ENCODE data around the gene FANK1.
"Not testable (repeated sequence)": the region's sequence is repeated elsewhere in the genome, so short reads cannot be mapped to it uniquely, and the experiment has no call there.

The FANK1 gene

DNA sequence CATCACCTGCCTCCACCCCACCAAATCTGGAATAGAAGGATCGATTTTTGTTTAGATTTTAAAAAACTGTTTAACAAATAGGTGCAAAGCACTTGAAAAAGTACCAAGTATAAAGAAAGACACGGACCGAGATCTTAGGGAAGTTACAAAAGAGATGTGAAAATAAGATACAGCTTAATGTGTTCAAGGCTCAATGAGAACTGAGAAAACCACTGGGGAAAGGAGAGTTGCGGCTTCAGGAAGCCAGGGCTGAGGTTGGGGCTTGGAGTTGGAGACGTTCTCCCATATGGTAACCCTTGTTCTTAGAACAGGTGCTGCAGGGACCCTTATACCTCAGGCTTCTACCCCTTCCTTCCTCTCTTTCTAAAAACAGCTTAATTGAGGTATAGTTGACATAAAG lies 140.2 kb downstream of the FANK1 start:
- DNase-seq = no peak

DNA sequence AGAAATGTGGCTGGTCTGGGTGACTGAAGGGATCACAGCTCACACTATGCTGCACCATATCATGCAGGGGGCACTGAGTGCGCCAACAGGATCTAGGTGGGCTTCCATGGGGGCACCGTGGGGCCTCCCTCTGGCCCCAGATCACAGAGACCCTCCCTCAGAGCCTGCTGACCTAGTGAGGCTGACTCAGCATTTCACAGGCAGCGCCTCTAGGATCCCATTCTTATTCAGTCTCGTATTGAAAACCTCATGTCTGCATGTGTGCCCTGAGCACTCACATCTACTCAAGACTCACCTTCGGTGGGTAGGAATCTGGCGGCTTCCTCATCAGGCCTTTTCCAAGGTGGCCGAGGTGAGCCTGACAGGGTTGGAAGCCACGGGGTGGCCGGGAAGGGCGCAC lies 141.6 kb downstream of the FANK1 start:
- no peak for DNase-seq

DNA sequence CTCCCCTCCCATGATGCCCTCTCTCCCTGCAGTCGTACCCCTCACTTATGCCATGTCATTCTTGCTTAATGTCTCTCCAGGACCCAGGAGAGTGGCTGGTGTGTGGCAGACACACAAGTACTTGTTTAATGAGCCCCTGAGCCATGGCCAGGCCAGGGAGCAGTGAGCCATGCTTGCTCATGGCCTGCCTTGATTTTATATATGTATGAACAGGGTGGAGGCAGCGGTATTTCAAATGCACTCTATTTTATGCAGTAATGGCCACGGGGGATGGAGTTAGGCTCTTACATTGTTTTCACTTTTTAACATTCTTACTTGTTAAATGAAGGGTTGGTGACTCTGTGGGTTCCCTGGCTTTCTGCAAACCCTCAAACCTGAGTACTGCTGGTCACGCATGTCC lies 144.8 kb downstream of the FANK1 start:
- peak; percentile 32 for DNase-seq

DNA sequence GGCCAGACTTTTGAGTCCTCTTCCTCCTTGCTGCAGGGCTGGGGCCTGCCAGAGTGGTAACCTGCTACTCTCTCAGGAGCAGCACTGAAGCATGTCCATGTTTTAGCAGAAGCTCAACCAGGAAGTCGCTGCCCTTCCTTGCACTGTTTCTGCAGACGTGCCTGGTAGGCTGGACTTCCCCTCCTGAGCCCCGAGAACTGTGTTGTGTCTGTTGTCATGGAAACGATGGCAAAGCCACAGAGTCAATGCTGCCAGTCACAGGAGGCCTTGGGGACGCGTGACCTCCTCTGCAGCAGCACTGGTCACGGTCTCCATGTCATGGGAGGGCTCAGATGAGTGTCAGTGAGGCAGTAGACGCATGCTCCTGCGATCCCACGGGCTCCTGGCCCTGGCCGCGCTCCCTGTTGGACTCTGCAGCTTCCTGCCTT lies 145.5 kb downstream of the FANK1 start:
- DNase-seq = peak; percentile 99

DNA sequence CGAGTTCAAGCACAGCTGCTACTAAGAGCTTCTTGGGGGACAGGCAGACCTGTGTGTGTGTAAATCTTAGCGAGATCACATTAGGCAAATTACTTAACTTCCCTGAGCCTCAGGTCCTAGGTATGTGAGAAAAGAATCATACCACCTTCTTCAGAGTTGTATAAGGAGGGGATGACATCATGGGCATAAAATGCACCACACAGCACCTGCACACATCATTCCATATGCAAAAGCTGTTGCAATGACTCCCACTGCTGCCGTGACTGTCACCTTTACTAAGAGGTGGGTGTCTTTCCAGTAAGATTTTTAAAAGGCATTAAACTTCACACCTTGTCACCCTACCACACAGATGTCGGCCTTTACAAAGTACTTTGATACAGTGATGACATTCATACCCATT lies 146.0 kb downstream of the FANK1 start:
- peak; percentile 73 for DNase-seq

DNA sequence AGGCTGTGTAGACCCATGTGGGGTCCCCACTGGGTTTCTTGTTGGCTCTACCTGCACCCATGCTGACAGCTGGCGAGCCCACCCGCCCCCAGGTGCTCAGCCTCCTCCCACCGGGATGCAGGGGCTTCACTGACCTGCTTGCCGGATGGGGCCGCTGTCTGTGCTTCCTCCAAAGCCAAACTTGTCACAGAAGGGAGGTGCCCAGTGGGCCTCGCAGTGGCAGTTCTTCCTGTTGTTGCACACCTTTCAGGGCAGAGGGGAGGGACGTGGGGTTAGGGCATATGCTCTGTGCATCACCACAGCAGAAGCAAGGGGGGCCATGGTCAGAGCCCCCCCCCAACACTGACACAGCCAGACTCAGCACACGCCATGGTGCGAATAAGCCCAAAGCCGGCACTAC lies 146.5 kb downstream of the FANK1 start:
- no peak for DNase-seq

DNA sequence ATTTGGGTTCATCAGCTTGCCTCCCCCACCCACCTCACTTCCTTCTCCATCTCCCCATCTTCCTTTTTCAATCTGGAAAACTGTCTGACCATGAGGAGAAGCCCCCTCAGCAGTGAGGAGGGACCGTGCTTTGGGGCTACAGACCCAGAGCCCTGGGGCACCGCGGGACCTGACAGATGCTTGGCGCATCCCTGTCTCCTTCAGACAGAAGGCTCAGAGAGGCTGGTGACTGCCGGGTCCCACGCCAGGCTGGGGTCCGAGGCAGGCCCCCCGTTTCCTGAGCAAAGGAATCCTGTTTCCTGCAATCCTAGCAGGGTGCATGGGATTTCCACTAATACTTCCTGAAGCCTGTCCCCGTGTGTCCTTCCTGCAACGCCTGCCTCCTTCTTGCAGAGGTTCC lies 147.0 kb downstream of the FANK1 start:
- no peak for DNase-seq

DNA sequence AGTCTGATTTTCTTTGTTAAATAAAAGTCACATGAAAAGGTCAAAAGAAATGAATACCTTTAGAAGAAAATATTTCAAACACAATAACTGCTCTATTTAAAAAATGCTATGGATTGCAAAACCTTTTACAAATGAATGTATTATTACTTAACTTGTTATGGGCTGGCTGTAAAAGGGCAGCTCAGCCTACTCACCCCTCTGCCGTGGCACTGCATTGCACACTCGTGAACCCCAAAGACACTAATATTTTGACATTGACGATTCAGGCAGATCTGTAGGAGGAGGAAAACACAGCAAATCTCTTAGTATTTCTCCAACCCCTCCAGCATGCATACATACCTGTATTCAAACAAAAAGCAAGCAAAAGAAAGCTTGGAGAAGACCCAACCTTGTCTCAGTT lies 149.5 kb downstream of the FANK1 start:
- no peak for DNase-seq

DNA sequence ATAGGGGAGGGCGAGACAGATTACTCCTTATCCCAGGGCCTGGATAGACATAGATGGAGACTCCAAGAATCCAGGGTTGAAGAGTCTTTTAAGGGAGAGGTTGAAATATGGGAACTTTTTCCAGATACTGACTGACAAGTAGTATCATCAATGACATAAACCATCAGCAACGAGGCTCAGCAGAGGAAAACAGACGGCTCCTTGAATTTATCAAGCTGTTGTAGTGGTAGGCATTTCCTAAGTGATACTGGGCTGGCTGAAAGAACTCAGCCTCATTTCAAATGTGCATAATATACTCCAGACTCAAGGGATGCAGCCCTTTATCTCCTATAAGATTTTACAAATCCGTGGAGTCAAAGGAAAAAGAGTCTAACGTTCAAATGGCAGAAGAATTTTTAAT lies 150.5 kb downstream of the FANK1 start:
- no peak for DNase-seq

DNA sequence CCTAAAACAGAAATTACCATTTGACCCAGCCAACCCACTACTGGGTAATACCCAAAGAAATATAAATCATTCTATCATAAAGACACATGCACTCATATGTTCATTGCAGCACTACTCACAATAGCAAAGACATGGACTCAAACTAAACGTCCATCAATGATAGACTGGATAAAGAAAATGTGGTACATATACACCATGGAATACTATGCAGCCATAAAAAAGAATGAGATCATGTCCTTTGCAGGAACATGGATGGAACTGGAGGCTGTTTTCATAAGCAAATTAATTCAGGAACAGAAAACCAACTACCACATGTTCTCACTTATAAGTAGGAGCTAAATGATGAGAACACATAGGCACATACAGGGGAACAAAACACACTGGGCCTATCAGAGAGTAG lies 151.4 kb downstream of the FANK1 start:
- not testable (repeated sequence) for DNase-seq

DNA sequence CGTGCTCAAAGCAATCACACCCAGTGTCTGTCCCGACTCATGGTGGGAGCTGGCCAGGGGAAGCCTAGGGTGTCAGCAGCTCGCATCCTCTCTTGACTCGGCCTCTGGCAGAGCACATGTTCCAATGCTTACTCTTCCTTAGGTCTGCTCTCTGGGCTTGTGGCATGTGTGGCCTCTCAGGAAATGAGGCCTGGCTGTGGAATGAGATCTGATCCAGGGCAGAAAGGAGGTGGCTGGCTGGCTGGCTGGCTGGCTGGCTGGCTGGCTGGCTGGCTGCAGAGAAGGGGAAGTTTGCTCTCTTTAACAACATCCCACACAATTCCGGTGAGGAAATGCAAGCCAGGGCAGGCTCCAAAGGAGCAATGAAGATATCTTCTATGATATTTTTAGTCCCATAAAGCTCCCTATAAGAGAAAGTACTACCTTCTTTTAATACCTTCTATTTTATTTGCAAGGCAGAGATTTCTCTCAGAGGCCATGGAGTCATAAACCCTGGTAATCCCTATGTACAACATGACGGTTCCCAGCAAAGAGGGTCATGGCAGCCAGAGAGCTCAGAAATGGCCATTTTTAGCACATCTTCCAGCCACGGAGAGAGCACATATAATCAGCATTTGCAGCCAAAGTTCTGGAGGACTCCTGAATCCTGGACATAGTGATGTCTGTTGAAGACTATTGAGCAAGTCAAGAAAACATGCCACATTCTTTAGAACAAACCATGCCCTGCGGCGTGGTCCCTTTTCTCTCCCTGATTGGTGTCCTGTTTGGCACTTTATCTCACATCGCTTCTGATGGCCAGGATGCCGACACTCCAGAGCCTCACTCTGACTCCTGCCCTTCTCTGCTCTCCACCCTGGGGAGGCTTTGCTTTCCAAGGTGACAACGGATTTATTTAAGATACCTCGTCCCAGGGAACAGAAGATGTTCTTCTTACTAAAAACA lies 153.7 kb downstream of the FANK1 start:
- DNase-seq = no peak

DNA sequence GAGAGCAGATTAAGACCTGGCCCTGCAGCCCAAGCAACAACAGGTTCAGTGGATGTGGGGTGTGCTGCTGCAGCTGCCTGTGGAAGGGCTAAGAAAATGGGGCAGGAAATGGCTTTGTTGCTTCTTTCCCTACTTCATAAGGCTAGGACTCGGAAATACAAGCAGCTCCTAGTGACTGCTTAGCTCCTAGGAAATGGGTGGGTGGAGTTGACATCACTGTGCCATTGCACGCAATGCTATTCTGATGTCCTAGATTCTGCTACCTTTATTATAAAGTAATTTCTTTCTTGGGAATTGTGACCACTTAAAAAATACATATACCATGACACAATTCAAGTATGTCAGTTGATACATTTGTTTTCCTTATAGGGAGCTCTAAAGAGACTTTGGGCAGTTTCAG lies 155.8 kb downstream of the FANK1 start:
- no peak for DNase-seq

DNA sequence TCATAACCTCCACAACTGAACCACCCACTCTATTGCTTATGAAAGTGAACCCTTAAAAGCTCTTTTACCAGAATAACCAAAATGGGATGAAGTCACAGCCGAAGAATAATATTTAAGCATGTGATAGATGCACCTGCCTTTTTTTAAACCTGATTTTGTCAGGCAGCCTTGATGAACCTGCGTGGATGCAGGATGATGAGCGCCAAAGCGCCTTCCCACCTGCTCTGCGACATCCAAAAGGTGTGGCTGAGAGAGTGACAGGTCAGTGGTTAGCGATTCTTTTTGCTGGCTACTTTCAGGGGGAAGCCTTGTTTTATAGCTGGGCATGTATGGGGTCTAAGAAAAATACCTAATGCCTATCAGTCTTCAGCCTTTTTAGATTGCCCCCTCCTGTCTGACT lies 157.8 kb downstream of the FANK1 start:
- DNase-seq = no peak

DNA sequence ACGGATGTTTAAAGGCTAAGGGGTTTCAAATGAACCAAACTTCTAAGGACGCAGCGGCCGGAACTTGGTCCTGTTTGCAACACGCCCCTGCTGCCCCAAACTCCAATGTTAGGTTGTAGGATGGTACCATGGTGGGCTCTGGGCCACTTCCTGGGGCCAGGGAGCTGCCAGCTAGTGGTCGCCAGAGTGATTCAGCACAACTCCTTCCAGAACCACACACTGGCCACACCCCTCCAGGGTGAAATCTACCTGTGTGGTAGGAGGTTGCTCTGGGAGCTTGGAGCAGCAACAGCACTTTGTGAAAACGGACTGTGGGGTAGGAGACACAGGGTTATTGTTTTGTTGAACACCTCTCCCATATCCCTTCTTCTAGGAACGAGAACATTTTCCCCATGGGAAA lies 161.1 kb downstream of the FANK1 start:
- no peak for DNase-seq

DNA sequence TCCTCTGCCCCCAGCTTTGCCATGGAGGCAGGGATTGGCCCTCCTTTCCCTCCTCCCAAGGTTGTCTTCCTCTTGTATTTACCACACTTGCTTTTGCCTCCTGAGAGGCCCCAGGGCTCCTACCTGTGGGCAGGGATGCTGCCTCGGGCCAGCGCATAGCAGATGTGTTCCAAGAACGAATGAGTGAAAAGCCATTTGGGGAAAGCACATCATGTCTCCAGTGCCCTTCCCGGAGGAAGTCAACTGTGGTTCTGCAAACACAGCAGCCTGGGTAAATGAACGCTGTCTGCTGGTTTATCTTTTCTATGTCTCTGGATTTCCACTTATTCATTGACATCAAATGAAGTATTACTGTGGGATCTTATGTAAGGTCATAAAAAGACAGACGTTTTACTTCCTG lies 161.7 kb downstream of the FANK1 start:
- peak; percentile 49 for DNase-seq

DNA sequence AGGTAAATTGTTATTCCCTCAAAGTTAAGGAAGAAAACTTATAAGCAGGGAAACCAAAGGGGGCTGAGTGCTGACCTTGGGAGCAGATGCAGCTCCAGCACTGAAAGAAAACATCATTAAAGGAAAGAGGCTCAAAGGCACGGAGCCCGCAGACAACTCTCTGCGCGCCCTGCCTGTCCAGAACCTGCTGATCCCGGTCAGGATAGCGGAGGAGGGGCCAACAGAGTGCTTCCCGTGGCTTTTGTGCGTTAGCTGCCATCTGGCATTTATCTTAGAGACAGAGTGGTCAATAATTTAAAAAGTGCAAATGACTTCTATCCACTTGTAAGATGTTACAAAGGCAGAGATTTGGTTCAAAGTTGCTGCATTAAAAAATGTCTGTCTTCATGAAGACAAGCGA lies 162.1 kb downstream of the FANK1 start:
- DNase-seq = peak; percentile 60

Data from DMS53 (cell line).